ENCODE data around the gene SIRT7.

SIRT7 gene

DNA sequence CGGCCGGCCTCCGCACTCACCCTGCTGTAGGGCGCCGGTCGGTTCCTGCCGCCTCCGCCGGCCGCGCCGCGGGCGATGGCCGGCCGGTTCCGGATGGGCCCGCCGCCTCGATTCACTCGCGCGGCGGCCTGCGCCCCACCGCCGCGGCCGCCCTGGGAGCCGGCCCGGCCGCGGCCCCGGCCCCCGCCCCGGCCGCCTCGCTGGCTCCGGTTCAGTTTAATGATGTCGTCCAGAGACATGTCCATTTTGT lies 26.7 kb downstream of the SIRT7 start:
- peak overlapping the region; percentile 97 for H3K9ac ChIP-seq (ENCODE audit: low read depth, low read length)
- H3K4me2 ChIP-seq (ENCODE audit: low read length) = no peak overlapping the region
- no peaks in the 10 kb centered on the region for H3K27me3 ChIP-seq (ENCODE audit: control insufficient read depth, insufficient read depth, low read length)
- peak overlapping the region; percentile 98 for H3K4me3 ChIP-seq (ENCODE audit: low read length)
- H3K4me1 ChIP-seq (ENCODE audit: control insufficient read depth, insufficient read depth, low read length) = peaks cover 30% of the 10 kb centered on the region
- peaks cover 47% of the 10 kb centered on the region for H3K36me3 ChIP-seq (ENCODE audit: insufficient read depth, low read length)
- no peaks in the 10 kb centered on the region for H3K9me3 ChIP-seq (replicated peaks; ENCODE audit: low read length)

DNA sequence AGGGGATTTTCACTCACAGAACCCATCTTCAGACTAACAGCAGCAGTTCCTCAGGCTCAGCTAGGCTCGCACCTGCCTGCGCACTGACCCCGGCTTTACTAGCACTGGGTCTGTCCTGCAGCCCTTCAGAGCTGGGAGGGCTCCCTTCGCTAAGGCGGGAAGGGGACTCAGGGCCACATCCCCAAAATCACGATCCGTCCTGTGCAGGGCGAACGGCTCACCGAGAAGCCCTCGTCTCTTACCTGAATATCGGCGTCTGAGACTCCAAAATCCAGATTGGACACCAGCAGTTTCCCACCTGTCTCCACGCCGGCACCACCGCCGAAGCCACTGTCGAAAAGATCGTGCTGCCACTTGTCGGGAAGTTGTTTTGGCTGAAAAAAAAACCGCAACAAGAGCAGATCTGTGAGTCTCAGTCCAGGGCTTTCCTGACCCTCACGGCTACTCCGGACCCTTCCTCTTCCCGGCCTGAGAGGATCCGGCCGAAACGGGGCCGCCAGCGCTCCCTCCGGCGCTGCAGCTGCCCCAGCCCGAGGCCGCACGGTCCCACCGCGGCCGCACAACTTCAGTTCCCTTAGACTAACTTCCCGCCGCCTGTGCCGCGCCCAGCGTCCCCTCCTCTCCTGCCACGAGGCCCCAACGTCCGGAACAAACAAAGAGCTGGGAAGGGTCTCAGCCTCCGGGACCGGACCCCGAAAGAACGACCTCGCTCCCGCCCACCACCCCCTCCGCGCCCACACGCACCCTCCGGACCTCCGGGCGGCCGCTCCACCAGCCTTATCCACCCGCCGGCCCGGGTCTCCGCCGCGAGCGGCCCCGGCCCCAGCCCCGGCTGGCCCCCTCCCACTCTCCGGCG lies 27.3 kb downstream of the SIRT7 start:
- Histone ChIP-seq H3K4me1 (ENCODE audit: control insufficient read depth, insufficient read depth, low read length) (peaks cover 36% of the 10 kb centered on the region), H3K9ac (ENCODE audit: low read depth, low read length) (peak overlapping the region; percentile 97), H3K4me3 (ENCODE audit: low read length) (peak overlapping the region; percentile 98), H3K27me3 (ENCODE audit: control insufficient read depth, insufficient read depth, low read length) (no peaks in the 10 kb centered on the region), H3K4me2 (ENCODE audit: low read length) (peak overlapping the region; percentile 98), H3K36me3 (ENCODE audit: insufficient read depth, low read length) (peaks cover 51% of the 10 kb centered on the region), H3K9me3 (replicated peaks; ENCODE audit: low read length) (no peaks in the 10 kb centered on the region)

DNA sequence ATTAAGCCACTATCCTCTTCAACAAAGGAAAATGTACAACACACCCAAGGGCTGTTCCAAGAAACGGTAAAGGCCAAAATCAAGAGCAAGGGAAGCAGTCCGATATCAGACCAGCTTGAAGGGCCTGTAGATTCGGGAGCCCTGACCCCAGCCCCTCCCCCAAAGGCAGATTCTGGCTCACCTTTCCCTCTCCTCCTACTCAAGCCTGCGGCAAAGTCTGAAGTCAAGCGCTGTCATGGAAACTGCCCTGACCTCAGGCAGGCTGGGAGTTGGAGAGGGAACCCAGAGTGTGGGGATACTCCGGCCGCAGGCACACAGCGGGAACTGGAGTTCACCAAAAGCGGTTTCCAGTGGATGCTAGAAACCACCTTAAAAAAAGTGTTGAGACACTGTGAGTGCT lies 28.4 kb downstream of the SIRT7 start:
- Histone ChIP-seq H3K36me3 (ENCODE audit: insufficient read depth, low read length) (peaks cover 54% of the 10 kb centered on the region), H3K4me1 (ENCODE audit: control insufficient read depth, insufficient read depth, low read length) (peaks cover 46% of the 10 kb centered on the region), H3K4me2 (ENCODE audit: low read length) (peak overlapping the region; percentile 98), H3K27me3 (ENCODE audit: control insufficient read depth, insufficient read depth, low read length) (no peaks in the 10 kb centered on the region), H3K9me3 (replicated peaks; ENCODE audit: low read length) (no peaks in the 10 kb centered on the region), H3K4me3 (ENCODE audit: low read length) (peak overlapping the region; percentile 98), H3K9ac (ENCODE audit: low read depth, low read length) (peak overlapping the region; percentile 97)

DNA sequence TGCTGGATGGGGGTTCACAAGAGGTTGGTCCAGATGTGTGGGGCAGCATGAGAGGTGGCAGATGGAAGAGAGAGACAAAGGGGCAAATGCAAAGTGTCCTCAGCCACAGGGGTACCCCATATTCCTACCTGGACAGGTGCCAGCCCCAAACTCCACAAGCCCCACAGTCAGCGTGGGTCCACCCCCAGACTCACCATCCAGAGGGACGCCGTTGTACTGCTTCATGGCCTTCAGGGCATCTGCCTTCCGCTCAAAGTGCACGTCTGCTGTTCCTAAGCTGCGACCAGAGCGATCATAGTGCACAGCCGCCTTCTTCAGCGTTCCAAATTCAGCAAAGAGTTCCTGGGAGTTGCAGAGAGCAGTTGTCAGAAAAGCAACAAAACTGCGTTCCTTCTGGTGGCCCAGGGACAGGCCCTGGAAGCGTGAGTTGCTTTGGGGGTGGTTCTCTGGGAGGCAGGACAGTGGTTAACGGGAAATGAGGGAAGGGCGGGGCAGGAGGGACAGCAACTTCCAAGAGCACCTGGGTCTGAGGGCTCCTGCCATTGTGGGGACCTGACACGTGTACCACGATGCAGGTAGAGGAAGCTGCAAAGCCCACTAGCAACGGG lies 28.9 kb downstream of the SIRT7 start:
- Histone ChIP-seq H3K36me3 (ENCODE audit: insufficient read depth, low read length) (peaks cover 53% of the 10 kb centered on the region), H3K27me3 (ENCODE audit: control insufficient read depth, insufficient read depth, low read length) (no peaks in the 10 kb centered on the region), H3K9me3 (replicated peaks; ENCODE audit: low read length) (no peaks in the 10 kb centered on the region), H3K9ac (ENCODE audit: low read depth, low read length) (no peak overlapping the region), H3K4me3 (ENCODE audit: low read length) (no peak overlapping the region), H3K4me2 (ENCODE audit: low read length) (peak overlapping the region; percentile 98), H3K4me1 (ENCODE audit: control insufficient read depth, insufficient read depth, low read length) (peaks cover 51% of the 10 kb centered on the region)

GRCh38 chr17:81888105-81888987 lies 29.6 kb downstream of the SIRT7 start:
- H3K4me3 ChIP-seq (ENCODE audit: low read length) = no peak overlapping the region
- no peak overlapping the region for H3K4me2 ChIP-seq (ENCODE audit: low read length)
- H3K4me1 ChIP-seq (ENCODE audit: control insufficient read depth, insufficient read depth, low read length) = peaks cover 52% of the 10 kb centered on the region
- H3K9me3 ChIP-seq (replicated peaks; ENCODE audit: low read length) = no peaks in the 10 kb centered on the region
- H3K27me3 ChIP-seq (ENCODE audit: control insufficient read depth, insufficient read depth, low read length) = no peaks in the 10 kb centered on the region
- H3K9ac ChIP-seq (ENCODE audit: low read depth, low read length) = no peak overlapping the region
- H3K36me3 ChIP-seq (ENCODE audit: insufficient read depth, low read length) = peaks cover 55% of the 10 kb centered on the region

DNA sequence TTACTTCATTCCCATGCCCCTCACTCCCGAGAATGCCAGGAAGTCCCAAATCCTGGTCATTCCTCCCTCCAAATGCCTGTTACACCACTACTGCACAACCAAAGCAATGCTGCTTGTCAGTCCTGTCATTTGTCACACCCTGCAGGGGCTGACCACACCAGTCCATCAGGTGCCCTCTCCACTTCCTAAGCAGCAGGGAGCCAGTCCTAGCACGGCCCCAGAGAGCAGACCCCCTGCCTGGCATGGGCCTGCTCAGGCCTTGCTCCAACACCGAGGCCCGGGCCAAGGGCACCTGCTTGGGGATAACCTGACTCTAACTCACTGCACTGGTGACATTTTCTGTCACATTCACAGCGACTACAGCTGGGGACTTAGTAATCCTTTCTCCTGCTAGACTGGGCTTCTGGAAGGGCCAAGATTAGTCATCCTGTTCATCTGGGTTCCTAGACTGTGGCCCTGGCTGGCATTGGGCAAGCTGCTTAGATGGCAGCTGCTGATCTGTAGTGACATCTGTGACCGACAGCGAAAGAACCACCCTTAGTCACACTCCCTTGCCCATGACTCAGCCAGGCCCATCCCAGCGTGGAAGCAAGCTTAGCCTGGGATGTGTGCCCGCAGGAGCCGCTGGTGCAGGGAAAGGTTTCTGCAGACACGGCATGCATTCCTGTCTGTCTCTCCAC lies 32.0 kb downstream of the SIRT7 start:
- Histone ChIP-seq H3K4me2 (ENCODE audit: low read length) (peak overlapping the region; percentile 45), H3K27me3 (ENCODE audit: control insufficient read depth, insufficient read depth, low read length) (no peaks in the 10 kb centered on the region), H3K36me3 (ENCODE audit: insufficient read depth, low read length) (peaks cover 65% of the 10 kb centered on the region), H3K9me3 (replicated peaks; ENCODE audit: low read length) (no peaks in the 10 kb centered on the region), H3K4me3 (ENCODE audit: low read length) (no peak overlapping the region), H3K9ac (ENCODE audit: low read depth, low read length) (no peak overlapping the region), H3K4me1 (ENCODE audit: control insufficient read depth, insufficient read depth, low read length) (peaks cover 48% of the 10 kb centered on the region)

GRCh38 chr17:81885454-81885853 lies 32.5 kb downstream of the SIRT7 start:
- Histone ChIP-seq H3K36me3 (ENCODE audit: insufficient read depth, low read length) (peaks cover 67% of the 10 kb centered on the region), H3K27me3 (ENCODE audit: control insufficient read depth, insufficient read depth, low read length) (no peaks in the 10 kb centered on the region), H3K9me3 (replicated peaks; ENCODE audit: low read length) (no peaks in the 10 kb centered on the region), H3K4me1 (ENCODE audit: control insufficient read depth, insufficient read depth, low read length) (peaks cover 47% of the 10 kb centered on the region), H3K9ac (ENCODE audit: low read depth, low read length) (no peak overlapping the region), H3K4me2 (ENCODE audit: low read length) (peak overlapping the region; percentile 29), H3K4me3 (ENCODE audit: low read length) (no peak overlapping the region)

DNA sequence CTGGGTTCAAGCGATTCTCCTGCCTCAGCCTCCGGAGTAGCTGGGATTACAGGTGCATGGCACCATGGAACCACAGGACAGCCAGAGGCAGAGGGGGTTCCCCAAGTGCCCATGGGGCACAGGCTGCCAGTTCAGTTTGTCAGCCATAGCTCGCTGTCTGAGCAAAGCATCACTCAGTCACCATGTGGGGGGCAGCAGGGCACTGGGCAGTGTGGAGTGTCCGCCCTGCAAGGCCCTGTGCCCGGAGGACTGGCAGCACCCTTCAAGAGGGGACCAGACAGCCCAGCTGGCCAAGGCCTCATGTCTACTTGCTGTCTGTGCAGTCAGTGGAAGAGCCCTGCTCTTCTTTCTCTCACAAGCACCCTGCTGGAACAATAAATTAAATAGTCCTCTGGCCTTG lies 33.0 kb downstream of the SIRT7 start:
- H3K4me1 ChIP-seq (ENCODE audit: control insufficient read depth, insufficient read depth, low read length) = peaks cover 42% of the 10 kb centered on the region
- H3K4me2 ChIP-seq (ENCODE audit: low read length) = peak overlapping the region; percentile 6
- no peaks in the 10 kb centered on the region for H3K27me3 ChIP-seq (ENCODE audit: control insufficient read depth, insufficient read depth, low read length)
- no peak overlapping the region for H3K9ac ChIP-seq (ENCODE audit: low read depth, low read length)
- no peak overlapping the region for H3K4me3 ChIP-seq (ENCODE audit: low read length)
- peaks cover 65% of the 10 kb centered on the region for H3K36me3 ChIP-seq (ENCODE audit: insufficient read depth, low read length)
- H3K9me3 ChIP-seq (replicated peaks; ENCODE audit: low read length) = no peaks in the 10 kb centered on the region

DNA sequence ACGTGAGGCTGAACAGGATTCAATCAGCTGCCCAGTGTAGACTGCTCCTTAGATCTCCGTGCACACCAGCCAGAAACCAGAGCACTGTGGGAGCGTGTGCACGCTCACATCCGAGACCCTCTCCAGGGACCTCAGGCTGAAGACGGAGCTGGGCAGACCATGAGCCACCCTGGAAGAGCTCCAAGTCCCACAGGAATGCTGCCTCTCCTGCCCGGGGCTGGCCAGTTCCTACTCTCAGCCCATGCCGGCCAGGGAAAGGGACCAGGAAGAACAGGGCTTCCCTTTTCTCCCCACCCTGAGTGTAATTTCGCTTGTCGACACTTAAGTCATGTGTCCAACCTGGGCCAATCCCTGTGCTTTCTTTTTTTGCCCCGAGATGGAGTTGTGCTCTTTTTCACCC lies 33.5 kb downstream of the SIRT7 start:
- H3K27me3 ChIP-seq (ENCODE audit: control insufficient read depth, insufficient read depth, low read length) = no peaks in the 10 kb centered on the region
- no peaks in the 10 kb centered on the region for H3K9me3 ChIP-seq (replicated peaks; ENCODE audit: low read length)
- no peak overlapping the region for H3K9ac ChIP-seq (ENCODE audit: low read depth, low read length)
- H3K4me1 ChIP-seq (ENCODE audit: control insufficient read depth, insufficient read depth, low read length) = peaks cover 38% of the 10 kb centered on the region
- peaks cover 64% of the 10 kb centered on the region for H3K36me3 ChIP-seq (ENCODE audit: insufficient read depth, low read length)
- H3K4me2 ChIP-seq (ENCODE audit: low read length) = peak overlapping the region; percentile 6
- no peak overlapping the region for H3K4me3 ChIP-seq (ENCODE audit: low read length)

DNA sequence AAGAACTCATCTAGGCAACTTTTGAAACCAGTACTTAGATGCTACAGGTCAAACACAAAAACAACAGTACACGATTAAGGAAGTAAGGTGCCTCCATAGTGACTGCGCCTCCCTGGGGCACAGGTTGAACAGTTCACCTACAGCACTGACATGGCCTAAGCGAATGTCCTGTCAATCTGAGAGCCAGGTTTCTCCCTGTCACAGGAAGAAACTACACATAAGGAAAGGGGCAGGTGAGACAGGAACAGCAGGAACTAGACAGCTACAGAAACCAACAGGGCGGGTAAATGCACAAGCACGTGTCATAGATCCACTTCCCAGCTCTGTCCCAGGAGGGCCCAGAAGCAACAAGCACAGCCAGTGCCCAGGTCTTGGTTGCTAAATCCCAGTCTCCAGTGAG lies 38.9 kb downstream of the SIRT7 start:
- peaks cover 1% of the 10 kb centered on the region for H3K4me1 ChIP-seq (ENCODE audit: control insufficient read depth, insufficient read depth, low read length)
- H3K4me3 ChIP-seq (ENCODE audit: low read length) = no peak overlapping the region
- H3K4me2 ChIP-seq (ENCODE audit: low read length) = no peak overlapping the region
- no peaks in the 10 kb centered on the region for H3K9me3 ChIP-seq (replicated peaks; ENCODE audit: low read length)
- H3K36me3 ChIP-seq (ENCODE audit: insufficient read depth, low read length) = peaks cover 40% of the 10 kb centered on the region
- no peaks in the 10 kb centered on the region for H3K27me3 ChIP-seq (ENCODE audit: control insufficient read depth, insufficient read depth, low read length)
- no peak overlapping the region for H3K9ac ChIP-seq (ENCODE audit: low read depth, low read length)

GRCh38 chr17:81878294-81878693 lies 39.7 kb downstream of the SIRT7 start:
- no peak overlapping the region for H3K9ac ChIP-seq (ENCODE audit: low read depth, low read length)
- no peak overlapping the region for H3K4me3 ChIP-seq (ENCODE audit: low read length)
- H3K4me1 ChIP-seq (ENCODE audit: control insufficient read depth, insufficient read depth, low read length) = no peaks in the 10 kb centered on the region
- H3K4me2 ChIP-seq (ENCODE audit: low read length) = no peak overlapping the region
- no peaks in the 10 kb centered on the region for H3K9me3 ChIP-seq (replicated peaks; ENCODE audit: low read length)
- H3K36me3 ChIP-seq (ENCODE audit: insufficient read depth, low read length) = peaks cover 37% of the 10 kb centered on the region
- no peaks in the 10 kb centered on the region for H3K27me3 ChIP-seq (ENCODE audit: control insufficient read depth, insufficient read depth, low read length)

All from skeletal muscle satellite cell (primary cell).